Keratinocyte (primary cell): ENCODE data around the gene ADNP2. TPM values are rescaled to one million over a fixed set of nuclear protein-coding genes. Genes with fewer than 3 reads are reported as not detected.

ENCODE experiments used
- DNase-seq: peaks from one replicate; pipeline ENCODE4 v3.0.0-alpha.2; 2011; ENCODE audit warnings: low read depth, missing footprints, low spot score
- FAIRE-seq: peaks from 2 replicates; lab custom pipeline; 2011; peaks lifted over from hg19 to GRCh38; lab: Jason Lieb, UNC
- H2AFZ ChIP-seq: 2 replicates; pipeline ENCODE4 v1.6.0; 2012; ENCODE audit warnings: low read length, control low read depth, inconsistent platforms; ENCODE audit not compliant: control insufficient read depth
- H3K27ac ChIP-seq: 2 replicates; pipeline ENCODE4 v1.5.1; 2011; ENCODE audit warnings: low read length; ENCODE audit not compliant: control insufficient read depth, insufficient read depth
- H3K27me3 ChIP-seq: 3 replicates; pipeline ENCODE4 v1.6.0; 2011; ENCODE audit warnings: low read length; ENCODE audit not compliant: control insufficient read depth, insufficient read depth; ENCODE audit errors: extremely low read depth
- H3K36me3 ChIP-seq, 2 experiments: 2 replicates in 1 of 2; 3 replicates in 1 of 2; pipeline ENCODE4 v1.5.1; 2011; ENCODE audit warnings: low read length in 2 of 2, mild to moderate bottlenecking in 1 of 2; ENCODE audit not compliant: control insufficient read depth in 2 of 2, insufficient read depth in 2 of 2; ENCODE audit errors: extremely low read depth in 1 of 2
- H3K4me1 ChIP-seq: 3 replicates; pipeline ENCODE4 v1.5.1; 2011; ENCODE audit warnings: low read length; ENCODE audit not compliant: control insufficient read depth, insufficient read depth; ENCODE audit errors: extremely low read depth
- H3K4me2 ChIP-seq: 3 replicates; pipeline ENCODE4 v1.6.0; 2011; ENCODE audit warnings: low read depth, low read length; ENCODE audit not compliant: control insufficient read depth, insufficient read depth; ENCODE audit errors: extremely low read depth
- H3K4me3 ChIP-seq, 3 experiments: fragments of 200-600 bp in 1 of 3; sonication (generic) in 1 of 3; 2 replicates in 2 of 3; 3 replicates in 1 of 3; pipeline ENCODE4 v1.5.1; 2011 to 2016; ENCODE audit warnings: low read length in 3 of 3, mild to moderate bottlenecking in 3 of 3, control low read depth in 2 of 3, inconsistent platforms in 1 of 3, low read depth in 1 of 3, mixed read lengths in 1 of 3, mixed run types in 1 of 3, moderate library complexity in 1 of 3; ENCODE audit not compliant: control insufficient read depth in 2 of 3, insufficient read depth in 2 of 3; ENCODE audit errors: extremely low read depth in 1 of 3
- H3K79me2 ChIP-seq: 2 replicates; pipeline ENCODE4 v1.6.0; 2012; ENCODE audit warnings: low read length; ENCODE audit not compliant: control insufficient read depth, insufficient read depth
- H3K9ac ChIP-seq: 3 replicates; pipeline ENCODE4 v1.6.0; 2011; ENCODE audit warnings: low read length; ENCODE audit not compliant: control insufficient read depth, insufficient read depth; ENCODE audit errors: extremely low read depth
- H3K9me1 ChIP-seq: 3 replicates; pipeline ENCODE4 v1.6.0; 2011; ENCODE audit warnings: low read length; ENCODE audit not compliant: control insufficient read depth, insufficient read depth; ENCODE audit errors: extremely low read depth
- H3K9me3 ChIP-seq: 2 replicates; pipeline ENCODE4 v1.5.1; 2012; ENCODE audit warnings: low read depth, low read length; ENCODE audit not compliant: control insufficient read depth
- H4K20me1 ChIP-seq: 3 replicates; pipeline ENCODE4 v1.6.0; 2011; ENCODE audit warnings: low read length; ENCODE audit not compliant: control insufficient read depth, insufficient read depth; ENCODE audit errors: extremely low read depth
- EZH2 ChIP-seq: IDR thresholded peaks from one replicate; pipeline ENCODE4 v1.6.1; 2012; ENCODE audit warnings: inconsistent platforms, mild to moderate bottlenecking, low read length, moderate library complexity
- dilution Hi-C: fragments of 300-500 bp; cut with MboI; formaldehyde crosslinking; loops from one replicate; pipeline ENCODE4 v1.7.0; 2020; ENCODE audit warnings: low sequenced_read_pairs; ENCODE audit not compliant: extremely low pct_ligation_motif_present
- polyA plus RNA-seq, 5 experiments: library from polyadenylated mRNA; depleted of rRNA in 3 of 5; stranded (reverse) in 3 of 5; stranded (forward) in 1 of 5; unstranded in 1 of 5; fragments of >200 nt; gene quantifications; 1 replicate in 1 of 5; 2 replicates in 3 of 5; 3 replicates in 1 of 5; pipeline versions ENCODE4 v1.2.1 to v1.2.3, GENCODE V29; 2011 to 2012; ENCODE audit warnings: missing spikeins in 2 of 5, low read depth in 1 of 5, low replicate concordance in 1 of 5
- TF ChIP-seq, protein P1 (sequence below), 3 experiments: IDR thresholded peaks in 1 of 3; conservative IDR thresholded peaks in 1 of 3; optimal IDR thresholded peaks in 1 of 3; 2 replicates in 2 of 3; 3 replicates in 1 of 3; pipeline versions ENCODE3 to v1.5.1; 2011; ENCODE audit warnings: low read length in 3 of 3, mild to moderate bottlenecking in 3 of 3, moderate library complexity in 2 of 3, control low read depth in 1 of 3, inconsistent platforms in 1 of 3; ENCODE audit not compliant: insufficient read depth in 2 of 3; ENCODE audit errors: extremely low read depth in 1 of 3

ADNP2 gene
- polyA plus RNA-seq, 1 donor (not counting 4 experiments of a cell fraction or from before 2014, with no cell fraction given): 11.3 TPM

DNA sequence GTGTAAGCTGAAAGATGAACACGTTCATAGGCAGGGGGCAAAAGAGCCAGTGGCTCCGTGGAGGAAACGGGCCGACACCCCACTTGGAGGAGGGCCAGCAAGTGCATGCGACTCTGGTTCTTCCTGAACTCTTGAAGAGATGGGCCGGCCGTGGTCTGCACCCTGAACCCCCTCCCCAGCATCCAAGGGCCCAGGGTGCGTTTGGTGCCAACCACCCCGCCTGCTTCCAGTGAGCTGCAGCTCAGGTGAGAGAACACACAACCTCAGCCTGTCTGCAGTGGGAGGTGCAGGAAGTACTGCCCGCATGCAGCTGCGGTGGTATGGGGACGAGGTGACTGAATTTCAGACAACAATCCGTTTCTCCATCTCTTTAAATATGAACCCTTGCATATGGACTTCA, 58.9 kb downstream of the ADNP2 start:
- Histone ChIP-seq H2AFZ (no peak overlapping the region), H3K9me3 (no peaks in the 10 kb centered on the region), H3K27ac (no peak overlapping the region), H3K4me2 (no peak overlapping the region), H3K27me3 (no peaks in the 10 kb centered on the region), H3K79me2 (peaks cover 5% of the 10 kb centered on the region), H3K36me3 (peaks cover 0 to 3% of the 10 kb centered on the region in 2 experiments), H3K9ac (no peak overlapping the region), H4K20me1 (no peaks in the 10 kb centered on the region), H3K4me3 (no peak overlapping the region), H3K4me1 (peaks cover 22% of the 10 kb centered on the region), H3K9me1 (no peaks in the 10 kb centered on the region)
- TF ChIP-seq, protein P1, sequence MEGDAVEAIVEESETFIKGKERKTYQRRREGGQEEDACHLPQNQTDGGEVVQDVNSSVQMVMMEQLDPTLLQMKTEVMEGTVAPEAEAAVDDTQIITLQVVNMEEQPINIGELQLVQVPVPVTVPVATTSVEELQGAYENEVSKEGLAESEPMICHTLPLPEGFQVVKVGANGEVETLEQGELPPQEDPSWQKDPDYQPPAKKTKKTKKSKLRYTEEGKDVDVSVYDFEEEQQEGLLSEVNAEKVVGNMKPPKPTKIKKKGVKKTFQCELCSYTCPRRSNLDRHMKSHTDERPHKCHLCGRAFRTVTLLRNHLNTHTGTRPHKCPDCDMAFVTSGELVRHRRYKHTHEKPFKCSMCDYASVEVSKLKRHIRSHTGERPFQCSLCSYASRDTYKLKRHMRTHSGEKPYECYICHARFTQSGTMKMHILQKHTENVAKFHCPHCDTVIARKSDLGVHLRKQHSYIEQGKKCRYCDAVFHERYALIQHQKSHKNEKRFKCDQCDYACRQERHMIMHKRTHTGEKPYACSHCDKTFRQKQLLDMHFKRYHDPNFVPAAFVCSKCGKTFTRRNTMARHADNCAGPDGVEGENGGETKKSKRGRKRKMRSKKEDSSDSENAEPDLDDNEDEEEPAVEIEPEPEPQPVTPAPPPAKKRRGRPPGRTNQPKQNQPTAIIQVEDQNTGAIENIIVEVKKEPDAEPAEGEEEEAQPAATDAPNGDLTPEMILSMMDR (optimal IDR thresholded peaks at IDR 0.05 in 1 of 3, IDR thresholded peaks at IDR 0.05 in 1 of 3, conservative IDR thresholded peaks at IDR 0.05 in 1 of 3; ENCODE audit: extremely low read depth in 1 of 3, insufficient read depth in 2 of 3, low read length in 3 of 3): no peak
- TF ChIP-seq EZH2: no peak
- FAIRE-seq (no peak), DNase-seq (no peak)
- dilution Hi-C loops: no loop called here

GRCh38 chr18:80168346-80168745, 59.3 kb downstream of the ADNP2 start:
- no peak for TF ChIP-seq EZH2
- TF ChIP-seq, protein P1 (optimal IDR thresholded peaks at IDR 0.05 in 1 of 3, IDR thresholded peaks at IDR 0.05 in 1 of 3, conservative IDR thresholded peaks at IDR 0.05 in 1 of 3; ENCODE audit: extremely low read depth in 1 of 3, insufficient read depth in 2 of 3, low read length in 3 of 3): no peak
- no peak overlapping the region for H3K4me3 ChIP-seq
- no peaks in the 10 kb centered on the region for H3K27me3 ChIP-seq
- H3K4me1 ChIP-seq: peaks cover 22% of the 10 kb centered on the region
- dilution Hi-C loops: no loop called here
- peaks cover 5% of the 10 kb centered on the region for H3K79me2 ChIP-seq
- FAIRE-seq (no peak), DNase-seq (no peak)
- H3K9me1 ChIP-seq: no peaks in the 10 kb centered on the region
- no peak overlapping the region for H3K27ac ChIP-seq
- H4K20me1 ChIP-seq: no peaks in the 10 kb centered on the region
- H3K9ac ChIP-seq: no peak overlapping the region
- no peak overlapping the region for H3K4me2 ChIP-seq
- H3K9me3 ChIP-seq: no peaks in the 10 kb centered on the region
- peaks cover 0 to 2% of the 10 kb centered on the region in 2 experiments for H3K36me3 ChIP-seq
- no peak overlapping the region for H2AFZ ChIP-seq
